Measurements from ENCODE around the gene KIF26B.

Gene KIF26B

DNA sequence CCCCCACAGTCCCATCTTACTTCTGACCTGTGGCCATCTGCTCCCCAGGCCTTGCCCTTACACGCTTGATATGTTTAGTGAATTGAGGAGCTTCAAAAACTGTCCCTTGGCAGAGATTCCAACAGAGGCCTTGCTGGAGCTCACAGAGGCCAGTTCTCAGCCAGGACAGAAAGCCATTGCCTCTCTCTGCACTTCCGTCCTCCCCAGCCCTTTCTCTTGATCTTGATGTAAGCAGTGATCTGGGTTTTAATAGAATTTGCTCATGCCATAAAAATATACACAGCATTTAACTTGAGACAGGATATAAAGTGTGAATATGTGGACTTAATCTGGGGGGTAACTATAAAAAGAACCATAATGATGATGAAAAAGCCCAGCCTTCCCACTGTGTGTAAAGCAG lies 453.5 kb downstream of the KIF26B start:
- DNase-seq (ENCODE audit: extremely low read depth in 1 of 2, low read depth in 1 of 2): no peak

DNA sequence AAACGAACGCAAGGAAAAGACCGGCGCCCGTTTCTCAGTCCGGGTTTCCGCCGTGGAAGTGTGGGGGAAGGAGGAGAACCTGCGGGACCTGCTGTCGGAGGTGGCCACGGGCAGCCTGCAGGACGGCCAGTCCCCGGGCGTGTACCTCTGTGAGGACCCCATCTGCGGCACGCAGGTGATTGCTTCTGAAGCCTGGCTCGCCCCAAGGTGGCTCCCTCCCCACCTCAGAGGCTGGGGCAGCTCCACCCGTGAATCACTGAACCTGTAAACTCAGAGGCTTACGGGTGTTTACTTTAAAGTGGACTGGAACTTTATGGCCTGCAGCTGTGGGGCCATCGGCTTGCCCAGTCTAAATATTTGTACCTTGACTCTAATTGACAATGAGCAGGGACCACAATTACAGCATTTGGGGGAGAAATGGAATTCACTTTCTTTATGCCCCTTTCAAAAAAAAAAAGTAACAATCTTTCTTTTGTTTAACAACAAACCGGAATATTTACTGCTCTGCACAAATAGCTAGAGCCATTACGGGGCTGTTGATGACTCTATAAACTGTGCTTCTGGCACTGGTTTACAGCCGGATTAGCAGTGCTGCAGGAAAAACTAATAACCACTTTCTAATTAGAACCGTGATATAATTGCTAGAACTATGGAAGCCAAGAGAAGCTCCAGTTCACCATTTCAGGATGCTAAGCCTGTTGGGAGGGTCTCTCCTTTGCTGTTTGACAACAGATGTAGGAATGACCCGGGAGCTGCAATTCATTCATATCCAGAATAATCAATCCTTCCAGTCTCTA lies 454.8 kb downstream of the KIF26B start:
- DNase-seq (ENCODE audit: extremely low read depth in 1 of 2, low read depth in 1 of 2): no peak

DNA sequence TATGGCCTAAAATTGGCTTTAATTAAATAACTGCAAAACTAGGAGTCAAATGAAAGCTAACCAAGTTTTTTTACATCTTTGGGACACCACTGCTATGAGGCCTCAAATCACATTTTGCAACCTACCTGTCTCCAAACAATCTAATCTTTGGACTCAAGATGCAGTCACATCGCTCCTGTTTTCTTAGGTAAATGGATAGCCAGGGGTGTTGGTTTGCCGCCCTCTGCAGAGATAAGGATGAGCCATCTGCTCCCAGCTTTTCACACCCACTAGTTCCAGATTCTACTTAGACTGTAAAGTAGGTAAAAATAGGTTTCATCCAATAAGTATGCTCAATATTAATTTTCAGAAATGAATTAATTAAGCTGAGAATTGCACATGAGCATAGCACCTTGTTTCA lies 456.5 kb downstream of the KIF26B start:
- no peak for DNase-seq (ENCODE audit: extremely low read depth in 1 of 2, low read depth in 1 of 2)

DNA sequence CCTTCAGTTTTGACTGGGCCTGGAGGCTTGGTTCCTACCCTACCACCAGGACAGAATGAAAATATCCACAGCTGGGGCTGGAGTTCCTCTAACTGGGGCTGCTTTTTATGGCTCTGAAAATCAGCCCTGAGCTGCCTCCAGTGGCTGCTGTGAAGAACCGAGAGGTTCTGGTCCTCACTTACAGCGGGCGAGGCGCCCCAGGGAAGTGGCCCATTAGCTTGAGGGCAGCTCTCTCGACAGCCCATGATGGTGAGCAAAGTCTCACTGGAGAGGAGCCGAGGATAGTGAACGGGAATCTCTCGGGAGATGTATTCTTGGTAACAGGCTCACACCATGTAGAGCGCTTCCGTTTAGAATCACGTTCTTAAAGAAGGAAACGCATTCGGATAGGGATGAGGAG lies 459.7 kb downstream of the KIF26B start:
- DNase-seq (ENCODE audit: extremely low read depth in 1 of 2, low read depth in 1 of 2): no peak

DNA sequence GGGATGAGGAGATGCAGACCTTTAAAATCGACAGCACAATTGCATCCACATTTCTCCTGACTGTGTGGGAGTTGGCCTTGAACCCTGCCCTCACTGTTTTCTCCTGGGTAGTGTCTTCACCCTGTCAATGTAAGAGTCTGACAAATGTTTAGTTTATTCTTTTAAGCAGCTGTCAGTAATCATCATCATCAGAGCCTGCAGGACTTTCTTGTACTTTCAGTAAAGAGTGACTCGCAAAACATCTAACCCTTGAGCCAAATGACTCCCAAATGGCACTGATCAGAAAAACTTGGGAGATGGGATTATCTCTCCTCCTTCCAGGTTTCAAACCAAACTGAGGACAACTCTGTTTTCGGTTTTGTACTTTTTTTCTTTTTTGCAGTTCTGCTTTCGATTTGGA lies 460.2 kb downstream of the KIF26B start:
- no peak for DNase-seq (ENCODE audit: extremely low read depth in 1 of 2, low read depth in 1 of 2)

DNA sequence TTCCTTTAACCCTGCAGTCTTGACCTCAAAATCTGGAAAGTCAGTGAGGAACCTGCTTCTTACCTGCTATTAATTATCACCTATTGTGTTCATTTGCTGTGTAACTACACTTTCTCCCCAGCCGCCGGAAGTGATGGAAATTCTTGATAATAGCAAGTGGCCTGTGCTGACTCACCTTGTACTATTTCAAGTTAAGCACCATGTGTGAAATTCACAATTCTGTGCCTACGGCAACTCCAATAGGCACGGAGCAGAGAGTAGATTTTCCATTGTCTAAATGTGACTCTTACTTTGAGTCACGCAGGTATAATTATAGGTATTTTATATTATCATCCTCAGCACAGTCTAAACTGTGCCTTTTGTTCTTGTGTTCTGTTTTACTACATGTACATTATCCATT lies 466.8 kb downstream of the KIF26B start:
- DNase-seq (ENCODE audit: extremely low read depth in 1 of 2, low read depth in 1 of 2): no peak

DNA sequence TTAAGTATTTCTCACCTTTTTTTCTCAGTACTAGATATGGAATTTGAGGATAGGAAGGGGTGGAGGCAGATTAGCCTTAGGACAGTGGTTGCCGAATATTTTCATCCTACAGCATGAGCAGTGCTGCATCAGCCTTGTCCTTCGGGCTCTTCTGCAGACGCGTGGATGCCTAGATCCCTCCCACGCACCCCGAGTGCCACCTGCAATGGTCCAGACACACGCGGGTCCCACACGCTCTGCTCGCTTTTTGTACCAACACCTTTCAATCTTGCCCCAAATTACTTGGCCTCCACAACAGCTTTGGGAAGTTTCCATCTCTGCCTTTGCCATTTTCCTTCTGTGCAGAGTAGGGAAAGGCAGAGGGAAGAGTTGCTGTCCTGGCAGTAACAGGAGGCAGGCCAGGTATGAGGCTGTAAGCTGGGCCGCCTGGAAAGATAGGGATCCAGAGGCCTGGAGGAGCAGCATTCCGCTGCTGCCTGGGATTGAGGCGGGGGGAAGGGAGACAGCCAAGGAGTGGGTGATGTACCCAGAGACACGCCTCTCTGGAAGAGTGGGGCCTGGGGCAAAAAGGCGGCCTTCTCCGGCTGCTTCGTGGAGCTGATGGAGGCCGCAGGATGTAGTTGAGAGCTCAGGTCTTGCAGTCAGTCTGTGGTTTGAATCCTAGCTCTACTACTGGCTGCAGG lies 467.7 kb downstream of the KIF26B start:
- no peak for DNase-seq (ENCODE audit: extremely low read depth in 1 of 2, low read depth in 1 of 2)

DNA sequence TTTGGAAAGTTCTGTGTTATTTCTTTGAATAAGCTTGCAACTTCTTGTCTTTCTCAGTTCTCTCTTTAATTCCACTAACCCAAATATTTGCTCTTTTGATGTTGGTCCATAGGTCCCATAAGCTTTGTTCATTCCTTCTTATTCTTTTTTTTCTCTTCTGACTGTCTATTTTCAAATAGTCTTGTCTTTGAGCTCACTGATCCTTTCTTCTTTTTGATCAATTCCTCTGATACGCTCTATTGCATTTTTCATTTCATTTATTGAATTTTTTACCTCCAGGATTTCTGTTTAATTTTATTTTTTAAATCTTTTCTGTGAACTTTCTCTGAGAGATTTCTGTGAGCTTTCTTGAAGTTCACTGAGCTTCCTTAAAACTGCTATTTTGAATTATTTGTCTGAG lies 486.6 kb downstream of the KIF26B start:
- DNase-seq (ENCODE audit: extremely low read depth in 1 of 2, low read depth in 1 of 2): no peak

DNA sequence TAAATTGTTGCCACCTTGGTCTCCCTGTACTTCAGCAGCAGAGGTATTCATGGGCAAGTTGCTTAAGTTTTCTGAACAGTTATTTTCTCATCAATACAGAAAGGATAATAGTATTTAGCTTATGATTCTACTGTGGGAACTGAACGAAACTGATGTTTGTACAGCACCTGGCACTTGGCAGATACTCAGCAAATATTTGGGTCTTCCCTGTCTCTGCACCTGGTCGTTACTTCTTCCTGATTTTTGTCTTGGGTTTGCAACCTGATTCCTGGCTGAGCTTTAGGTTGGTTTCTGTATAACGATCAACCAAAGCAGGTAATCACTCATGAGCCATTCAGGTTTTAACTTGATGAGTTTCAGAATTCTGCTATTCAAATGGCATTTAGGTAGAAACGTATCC lies 490.6 kb downstream of the KIF26B start:
- no peak for DNase-seq (ENCODE audit: extremely low read depth in 1 of 2, low read depth in 1 of 2)

DNA sequence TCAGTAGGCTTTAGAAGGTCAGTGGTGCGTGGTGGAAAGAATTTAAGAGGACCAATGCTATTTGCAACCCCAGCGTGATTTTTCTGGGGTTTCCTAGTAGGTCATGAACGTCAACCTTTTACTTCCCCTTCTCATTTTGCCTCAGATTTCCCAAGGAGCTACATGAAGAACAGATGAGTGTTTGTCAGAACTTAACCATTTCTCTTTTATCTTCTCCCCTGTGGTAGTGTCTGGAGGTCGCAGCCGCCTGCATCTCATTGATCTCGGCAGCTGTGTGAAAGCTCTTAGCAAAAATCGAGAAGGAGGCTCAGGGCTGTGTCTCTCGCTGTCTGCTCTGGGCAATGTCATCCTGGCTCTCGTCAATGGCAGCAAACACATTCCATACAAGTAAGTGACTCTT lies 491.1 kb downstream of the KIF26B start:
- no peak for DNase-seq (ENCODE audit: extremely low read depth in 1 of 2, low read depth in 1 of 2)

DNA sequence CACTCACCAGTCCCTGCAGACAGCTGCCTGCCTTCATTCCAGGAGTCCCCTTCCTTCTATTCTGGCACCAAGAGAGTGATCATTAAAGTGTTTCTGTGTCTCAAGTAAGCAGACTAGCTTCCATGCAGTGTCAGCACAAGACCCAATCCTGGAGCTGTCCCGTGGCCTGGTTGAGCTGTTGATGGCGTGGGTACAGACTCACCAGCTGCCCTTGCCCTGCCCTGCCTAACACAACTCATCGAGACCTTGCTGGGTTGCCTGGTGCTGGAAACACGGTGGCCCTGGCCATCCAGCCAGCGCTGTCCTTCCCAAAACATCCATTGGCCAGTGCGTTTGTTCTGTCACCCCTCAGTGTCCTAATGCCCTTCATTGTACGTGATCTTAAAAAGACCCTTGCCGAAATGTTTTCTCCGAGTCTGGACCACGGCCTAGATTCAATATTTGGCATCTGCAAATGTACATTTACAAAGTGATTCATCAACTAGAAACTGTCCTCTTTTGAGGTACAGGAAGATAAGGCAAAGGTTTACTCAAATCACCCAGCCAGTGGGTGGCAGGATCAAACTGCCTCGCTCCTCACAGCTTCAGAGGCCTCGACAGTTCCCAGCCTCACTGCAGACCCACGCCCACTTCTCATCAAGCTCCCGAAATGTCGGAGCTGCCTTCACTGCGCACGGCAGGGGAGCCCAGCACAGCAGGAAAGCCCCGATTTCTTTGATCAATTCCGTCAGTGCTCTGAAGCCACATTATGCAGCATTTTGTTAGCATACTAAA lies 494.2 kb downstream of the KIF26B start:
- DNase-seq (ENCODE audit: extremely low read depth in 1 of 2, low read depth in 1 of 2): no peak

DNA sequence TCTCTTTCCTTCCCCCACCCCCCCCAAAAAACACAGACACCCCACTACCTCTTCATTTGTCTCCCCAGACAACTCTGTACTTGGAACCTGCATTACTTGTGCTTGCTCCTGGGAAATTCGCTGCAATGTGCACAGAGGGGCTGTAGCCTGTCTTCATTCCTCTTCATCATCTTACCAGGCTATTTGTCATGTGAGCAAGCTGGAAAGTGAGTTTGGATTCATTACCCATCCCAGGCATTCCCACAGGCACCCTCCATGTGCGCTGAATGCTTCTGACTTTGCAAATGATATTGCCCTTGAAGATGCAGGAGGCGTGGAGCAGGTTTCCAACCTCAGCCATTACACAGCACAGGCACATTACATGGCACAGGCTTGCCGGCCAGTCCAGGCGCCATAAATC lies 494.9 kb downstream of the KIF26B start:
- no peak for DNase-seq (ENCODE audit: extremely low read depth in 1 of 2, low read depth in 1 of 2)

DNA sequence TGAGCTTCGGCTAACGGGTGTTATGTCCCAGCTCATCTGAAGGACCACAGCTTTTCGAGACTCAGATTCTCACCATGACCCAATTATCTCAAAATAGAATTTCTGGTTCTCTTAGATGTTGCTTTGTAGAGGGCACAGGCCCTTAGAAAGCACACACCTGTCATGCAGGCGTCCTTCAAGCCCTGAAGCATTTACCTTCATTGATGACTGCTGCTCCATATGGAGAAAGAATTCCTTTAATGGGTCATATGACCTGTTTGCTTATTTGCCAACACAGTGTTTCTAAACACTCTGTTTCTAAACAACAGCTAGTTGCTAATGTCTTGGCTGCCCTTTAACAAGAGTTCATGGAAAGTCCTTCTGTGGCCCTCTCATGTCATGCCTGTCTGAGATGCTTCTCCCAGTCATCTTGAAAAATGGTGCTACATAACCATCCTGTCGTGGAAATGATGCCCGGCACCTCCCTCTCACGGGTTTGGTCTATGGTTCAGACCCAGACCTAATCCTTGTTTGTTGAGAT lies 495.7 kb downstream of the KIF26B start:
- DNase-seq (ENCODE audit: extremely low read depth in 1 of 2, low read depth in 1 of 2): no peak

DNA sequence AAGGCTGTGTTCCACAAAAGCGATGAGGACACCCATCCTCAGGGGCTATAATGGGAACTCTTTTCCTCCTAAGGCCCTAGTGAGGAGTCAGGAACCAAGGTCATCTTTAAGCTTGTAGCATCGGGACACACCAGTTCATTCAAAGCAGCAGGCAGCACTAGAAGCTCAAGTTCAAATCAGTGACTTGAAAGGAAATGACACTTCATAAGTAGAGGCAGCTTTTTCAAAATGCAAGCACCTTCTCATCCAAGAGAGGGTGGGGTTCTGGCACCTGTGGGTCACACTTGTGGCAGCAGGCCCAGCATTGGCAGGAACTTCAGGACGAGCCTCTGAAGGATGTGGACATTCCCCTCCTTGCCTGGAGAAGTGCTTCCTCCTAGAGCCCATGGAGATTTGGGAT lies 496.3 kb downstream of the KIF26B start:
- no peak for DNase-seq (ENCODE audit: extremely low read depth in 1 of 2, low read depth in 1 of 2)

DNA sequence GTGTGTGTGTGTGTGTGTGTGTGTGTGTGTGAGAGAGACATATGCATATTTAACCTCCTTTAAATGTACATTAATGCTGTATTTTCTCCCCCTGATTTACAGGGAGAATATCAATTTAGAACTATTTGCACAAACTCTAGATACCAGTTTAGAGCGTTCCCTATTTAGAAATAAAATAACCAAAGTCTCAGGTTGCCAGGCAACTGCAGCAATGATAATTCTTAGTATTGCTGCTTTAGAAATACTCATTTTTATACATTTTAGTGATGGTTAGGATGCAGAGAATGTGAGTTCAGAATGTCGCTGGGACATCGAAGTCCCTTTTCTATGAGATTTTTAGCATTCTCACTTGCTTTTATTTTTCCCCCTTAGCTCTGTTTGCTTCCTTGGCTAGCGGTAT lies 497.3 kb downstream of the KIF26B start:
- DNase-seq (ENCODE audit: extremely low read depth in 1 of 2, low read depth in 1 of 2): no peak

DNA sequence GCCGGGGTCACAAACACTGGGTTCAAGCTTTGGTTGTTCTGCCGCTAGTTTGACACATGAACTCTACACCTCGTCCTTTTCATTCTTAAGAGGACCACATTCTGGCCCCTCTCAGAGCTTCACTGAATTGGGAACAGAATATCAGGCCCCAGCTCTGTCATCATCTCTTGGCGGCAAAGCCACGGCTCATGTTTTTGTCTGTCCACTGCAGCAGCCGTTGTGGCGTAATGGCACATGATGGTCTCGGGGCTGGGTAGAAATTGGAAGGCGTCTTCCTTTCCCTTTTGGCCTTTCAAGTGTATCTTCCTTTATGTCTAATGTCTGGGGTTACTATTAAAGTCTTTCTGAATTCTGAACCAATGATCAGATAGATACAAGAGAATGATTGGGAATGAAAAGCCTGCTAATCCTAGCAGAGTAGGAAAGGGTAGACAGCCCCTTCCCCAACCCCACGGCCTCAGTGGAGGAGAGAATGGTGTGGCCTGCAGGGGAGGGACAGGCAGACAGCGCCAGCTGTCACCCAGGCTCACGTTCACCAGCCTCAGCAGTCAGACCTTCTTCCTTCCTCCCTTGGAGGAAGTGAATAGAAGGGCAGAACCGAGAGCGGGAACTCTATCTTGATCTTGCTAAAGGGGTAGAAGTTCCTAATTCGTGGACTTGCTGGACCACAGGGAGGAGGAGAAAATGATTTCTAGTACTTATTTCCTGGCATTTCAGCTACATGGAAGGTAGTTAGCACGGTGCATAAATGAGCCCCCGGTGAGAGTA lies 498.1 kb downstream of the KIF26B start:
- DNase-seq (ENCODE audit: extremely low read depth in 1 of 2, low read depth in 1 of 2): no peak

DNA sequence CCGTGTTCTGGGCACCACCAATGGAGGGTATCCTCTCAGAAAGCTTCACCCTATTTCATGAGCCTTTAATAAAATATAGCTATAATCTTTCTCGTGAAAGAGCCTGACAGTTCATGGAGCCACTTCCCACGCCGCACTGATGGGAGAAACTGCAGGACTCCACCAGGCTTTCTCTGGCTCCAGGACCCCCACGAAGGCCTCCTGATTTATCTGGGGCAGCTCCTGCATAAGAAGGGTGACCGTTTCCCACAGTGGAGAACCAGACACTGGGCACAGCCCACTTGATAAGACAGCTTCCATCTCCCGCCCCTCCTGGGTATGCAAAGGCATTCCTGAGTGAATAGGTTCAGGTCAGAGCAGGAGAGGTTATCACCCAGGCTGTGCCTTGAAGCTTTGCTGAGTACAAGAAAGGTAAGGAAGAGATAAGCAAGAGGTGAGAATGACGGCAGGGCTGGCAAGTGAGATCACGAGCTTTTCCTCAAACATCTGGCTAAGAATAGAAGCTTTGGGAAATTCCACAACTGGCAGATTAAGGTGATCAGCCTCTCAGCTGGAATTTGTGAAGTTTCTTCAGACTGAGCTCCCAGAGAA lies 499.8 kb downstream of the KIF26B start:
- DNase-seq (ENCODE audit: extremely low read depth in 1 of 2, low read depth in 1 of 2): no peak

DNA sequence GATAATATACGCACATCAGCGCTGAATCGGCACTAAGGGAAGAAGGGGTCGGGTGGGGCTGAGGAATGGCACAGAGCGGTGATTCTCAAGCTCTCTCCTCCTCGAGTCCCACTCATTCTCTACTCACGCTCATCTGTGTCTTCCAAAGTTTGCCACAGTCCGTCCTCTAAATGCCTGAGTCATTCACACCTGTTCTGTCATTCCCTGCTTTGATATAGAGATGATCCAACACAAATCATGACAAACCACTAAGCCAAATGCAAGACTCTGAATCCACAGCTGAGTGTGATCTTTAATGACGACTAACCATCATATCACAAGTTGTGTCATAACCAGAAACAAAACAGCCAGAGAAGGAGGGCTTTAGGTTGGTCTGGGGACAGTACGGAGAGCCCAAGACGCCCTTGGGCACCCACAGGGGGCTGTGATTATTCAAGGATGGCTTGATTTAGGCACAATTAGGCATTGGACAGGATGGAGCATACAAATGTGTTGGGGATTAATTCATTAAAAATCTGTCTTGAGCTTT lies 501.5 kb downstream of the KIF26B start:
- DNase-seq (ENCODE audit: extremely low read depth in 1 of 2, low read depth in 1 of 2): no peak

DNA sequence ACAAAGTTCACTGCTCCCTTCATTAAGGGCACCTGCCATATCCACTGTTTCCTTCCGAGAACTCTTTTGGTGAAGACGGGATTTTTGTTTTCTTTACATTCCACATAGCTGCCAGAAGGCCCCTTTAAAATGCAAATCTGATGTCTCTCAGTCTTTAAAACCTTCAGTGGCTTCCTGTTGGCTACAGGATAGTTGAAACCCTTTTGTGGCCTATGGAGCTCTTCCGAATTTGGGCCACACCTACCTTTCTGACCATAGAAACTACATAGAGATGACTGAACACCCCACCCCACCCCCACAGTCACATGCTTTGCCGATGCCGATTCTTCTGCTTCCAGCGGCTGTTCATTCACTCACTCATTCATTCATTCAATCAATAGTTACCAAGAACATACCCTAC lies 502.6 kb downstream of the KIF26B start:
- DNase-seq (ENCODE audit: extremely low read depth in 1 of 2, low read depth in 1 of 2): no peak

DNA sequence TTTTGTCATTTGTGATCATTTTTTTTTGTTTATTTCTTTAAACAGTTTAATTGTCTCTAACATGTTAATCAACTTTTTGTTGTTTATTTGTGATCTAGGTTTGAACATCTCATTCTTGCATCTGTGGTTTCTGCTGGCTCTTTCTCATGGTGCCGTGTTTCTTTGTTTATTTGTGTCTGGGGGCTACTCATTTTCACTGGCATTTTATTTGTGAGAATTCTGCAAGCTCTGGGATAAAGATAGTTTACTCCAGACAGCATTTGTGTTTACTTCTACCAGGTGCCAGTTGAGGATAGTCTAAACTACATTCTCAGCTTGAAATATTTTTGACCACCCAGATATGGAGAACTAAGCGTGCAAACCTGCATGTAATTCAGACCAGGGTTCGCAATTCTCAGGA lies 508.6 kb downstream of the KIF26B start:
- no peak for DNase-seq (ENCODE audit: extremely low read depth in 1 of 2, low read depth in 1 of 2)

Data from activated CD8-positive, alpha-beta memory T cell treated with anti-CD3 and anti-CD28 coated beads for 1 hour (primary cell).